GM12878 (cell line): ENCODE data around the gene NEU3. TPM values are rescaled to one million over a fixed set of nuclear protein-coding genes. Genes with fewer than 3 reads are reported as not detected.
"Not testable (repeated sequence)": the region's sequence is repeated elsewhere in the genome, so short reads cannot be mapped to it uniquely, and the experiment has no call there.

Experiments
- ATAC-seq: fragments of 200-7000 bp; cut with Tn5 transposase; 3 replicates; pipeline ENCODE4 v1.9.1; 2020; ENCODE audit warnings: mild to moderate bottlenecking, moderate library complexity
- BruUV-seq: library from RNA; stranded (reverse); fragments of 400-500 nt; replicated peaks from 2 replicates; lab custom pipeline; 2021; lab: Mats Ljungman, UMichigan
- CTCF ChIA-PET: fragments of 300-600 bp; sonication (Branson Sonifier 250); formaldehyde crosslinking; extraction: SDS; loops from one replicate; lab custom pipeline; 2021; ENCODE audit warnings: inconsistent platforms; lab: Yijun Ruan, JAX
- POLR2A ChIA-PET: fragments of 350-600 bp; formaldehyde crosslinking; extraction: SDS; loops from one replicate; lab custom pipeline; 2021; ENCODE audit warnings: inconsistent platforms; lab: Charles Lee
- RAD21 ChIA-PET: fragments of 300-600 bp; sonication (Branson Sonifier 250); formaldehyde crosslinking; loops from one replicate; lab custom pipeline; 2023; ENCODE audit warnings: antibody characterized with exemption; ENCODE audit not compliant: unreplicated experiment; lab: Charles Lee
- SMC1A ChIA-PET: fragments of 300-600 bp; sonication (Branson Sonifier 250); formaldehyde crosslinking; loops from one replicate; lab custom pipeline; 2023; ENCODE audit not compliant: unreplicated experiment, uncharacterized antibody; lab: Charles Lee
- DNase-seq: peaks from one replicate; pipeline ENCODE4 v3.0.0-alpha.2; 2011; ENCODE audit warnings: low read depth, low spot score
- FAIRE-seq: peaks from 3 replicates; lab custom pipeline; 2011; peaks lifted over from hg19 to GRCh38; lab: Jason Lieb, UNC
- H2AFZ ChIP-seq: 2 replicates; pipeline ENCODE4 v1.6.0; 2011; ENCODE audit warnings: low read depth, low read length, control low read depth; ENCODE audit not compliant: control insufficient read depth
- H3K27ac ChIP-seq: 2 replicates; pipeline ENCODE4 v1.5.1; 2011; ENCODE audit warnings: control low read depth; ENCODE audit not compliant: control insufficient read depth, insufficient read depth
- H3K27me3 ChIP-seq, 2 experiments: replicated peaks in 1 of 2; 2 replicates each; pipeline versions ENCODE4 v1.6.0 to v1.6.1; 2011; ENCODE audit warnings: low read length in 1 of 2; ENCODE audit not compliant: control insufficient read depth in 2 of 2, insufficient read depth in 2 of 2
- H3K36me3 ChIP-seq, 2 experiments: 2 replicates each; pipeline ENCODE4 v1.5.1; 2011; ENCODE audit warnings: low read length in 1 of 2; ENCODE audit not compliant: control insufficient read depth in 2 of 2, insufficient read depth in 2 of 2
- H3K4me1 ChIP-seq: 2 replicates; pipeline ENCODE4 v1.6.1; 2011; ENCODE audit warnings: mild to moderate bottlenecking, low read length, moderate library complexity, mixed read lengths; ENCODE audit not compliant: control insufficient read depth, insufficient read depth
- H3K4me2 ChIP-seq: 2 replicates; pipeline ENCODE4 v1.6.0; 2011; ENCODE audit warnings: control low read depth; ENCODE audit not compliant: control insufficient read depth, insufficient read depth
- H3K4me3 ChIP-seq: fragments of 200-600 bp; sonication (generic); 2 replicates; pipeline ENCODE4 v1.5.1; 2016
- H3K79me2 ChIP-seq: 2 replicates; pipeline ENCODE4 v1.6.0; 2011; ENCODE audit warnings: low read length; ENCODE audit not compliant: control insufficient read depth, insufficient read depth
- H3K9ac ChIP-seq: 2 replicates; pipeline ENCODE4 v1.8.0; 2011; ENCODE audit warnings: low read length, control low read depth, mixed read lengths; ENCODE audit not compliant: control insufficient read depth, insufficient read depth
- H3K9me3 ChIP-seq: replicated peaks from 3 replicates; pipeline ENCODE4 v1.5.1; 2011; ENCODE audit warnings: mild to moderate bottlenecking, low read length; ENCODE audit not compliant: control insufficient read depth, insufficient read depth
- H4K20me1 ChIP-seq: 2 replicates; pipeline ENCODE4 v1.6.0; 2011; ENCODE audit not compliant: control insufficient read depth, insufficient read depth
- CBFB ChIP-seq: IDR thresholded peaks from 2 replicates; pipeline ENCODE4 v1.6.1; 2016; ENCODE audit warnings: antibody characterized with exemption, low read depth
- FOS ChIP-seq: IDR thresholded peaks from 3 replicates; pipeline ENCODE4 v1.6.1; 2011; ENCODE audit warnings: borderline replicate concordance; ENCODE audit not compliant: insufficient read length; ENCODE audit errors: extremely low read depth
- HSF1 ChIP-seq: fragments of 150-350 bp; IDR thresholded peaks from 2 replicates; pipeline ENCODE4 v1.6.1; 2014; ENCODE audit warnings: mild to moderate bottlenecking, low read depth, low read length
- POLR2AphosphoS2 ChIP-seq: IDR thresholded peaks from 2 replicates; pipeline ENCODE4 v1.6.1; 2011; ENCODE audit warnings: low read depth, mild to moderate bottlenecking, low read length, improper control_type of control experiment, moderate library complexity
- RB1 ChIP-seq: fragments of 450-650 bp; formaldehyde crosslinking; IDR thresholded peaks from 2 replicates; pipeline ENCODE4 v1.6.1; 2017; ENCODE audit warnings: mild to moderate bottlenecking, borderline replicate concordance
- RBBP5 ChIP-seq: fragments of 200-600 bp; sonication (generic); conservative IDR thresholded peaks from 2 replicates; pipeline ENCODE4 v1.6.1; 2016
- ZBED1 ChIP-seq: IDR thresholded peaks from 2 replicates; pipeline ENCODE4 v1.6.1; 2016; ENCODE audit warnings: borderline replicate concordance
- WGBS: methylation state at CpG from one replicate; pipeline ENCODE4 v1.1.6; 2016; ENCODE audit warnings: low lambda C conversion rate; ENCODE audit not compliant: insufficient replicate concordance, insufficient coverage; ENCODE audit errors: missing lambda C conversion rate; 5-methylcytosine and 5-hydroxymethylcytosine counted together
- in situ Hi-C: fragments of 300-500 bp; cut with MboI; formaldehyde crosslinking; loops from 9 replicates; pipeline ENCODE4 v1.14.3; 2018; ENCODE audit warnings: mixed read lengths
- intact Hi-C: fragments of 100-400 bp; cut with micrococcal nuclease; formaldehyde crosslinking; loops from one replicate; pipeline ENCODE4 v1.14.2; 2022; ENCODE audit not compliant: unreplicated experiment
- polyA plus RNA-seq, 11 experiments: library from polyadenylated mRNA; depleted of rRNA in 4 of 11; unstranded in 6 of 11; stranded (reverse) in 5 of 11; fragments of >200 nt; fragmentation: Nextera tagmentation in 4 of 11; fragmentation: Illumina TruSeq in 1 of 11; extraction: Ambion mirVana in 4 of 11; extraction: Trizol in 1 of 11; gene quantifications; 1 replicate in 1 of 11; 2 replicates in 10 of 11; pipeline versions ENCODE4 v1.2.1 to v1.2.3, GENCODE V29; 2011 to 2016; ENCODE audit warnings: inconsistent platforms in 2 of 11, missing spikeins in 2 of 11, low read depth in 1 of 11
- total RNA-seq, 4 experiments: library from RNA; depleted of rRNA in 3 of 4; stranded (reverse); fragments of >200 nt in 3 of 4; fragmentation: Illumina TruSeq in 1 of 4; extraction: Trizol in 1 of 4; gene quantifications; 2 replicates each; pipeline versions ENCODE4 v1.2.1 to v1.2.3, GENCODE V29; 2013 to 2021

The NEU3 gene
- total and polyA plus RNA-seq, 10 of the 15 experiments (the other 5 are each of a cell fraction or from before 2014, with no cell fraction given) = 2.5 to 20.3 (median 13.4) TPM

- Histone ChIP-seq H3K4me2 (peak overlapping the region; percentile 66), H2AFZ (no peak overlapping the region), H3K27ac (no peak overlapping the region), H3K4me1 (peaks cover 31% of the 10 kb centered on the region), H3K9me3 (no peaks in the 10 kb centered on the region; the same call in 2 of the 3 replicates), H3K4me3 (peak overlapping the region; percentile 13; the same call in 1 of the 2 replicates), H3K79me2 (peaks cover 100% of the 10 kb centered on the region), H3K9ac (peak overlapping the region; percentile 16; the same call in 1 of the 2 replicates), H3K36me3 (peaks cover 0 to 13% of the 10 kb centered on the region in 2 experiments; a peak in 3 of 4 replicates), H4K20me1 (peaks cover 10% of the 10 kb centered on the region; the same call in 1 of the 2 replicates), H3K27me3 (no peaks in the 10 kb centered on the region)
- CTCF ChIA-PET = interaction anchor here (1.0 to 1.2 kb wide), 3 partner anchors 18 to 101 kb away, joined by 3 to 4 read pairs (median 3); no protein-coding TSS in a partner anchor
- no TSS peak for BruUV-seq
- no peak for FAIRE-seq
- no peak for TF ChIP-seq ZBED1
- TF ChIP-seq RBBP5 = no peak
- no peak for TF ChIP-seq HSF1
- TF ChIP-seq POLR2AphosphoS2 = no peak
- TF ChIP-seq RB1 = no peak
- TF ChIP-seq CBFB = no peak
- TF ChIP-seq FOS = no peak
- RAD21 ChIA-PET = interaction anchor here (1.1 kb wide), 1 partner anchor 28 kb away, joined by 5 read pairs; no protein-coding TSS in a partner anchor
- POLR2A ChIA-PET = no interaction called here
- DNase-seq = no peak
- ATAC-seq = peak; percentile 62
- in situ Hi-C loops = no loop called here
- WGBS = 93% methylated on average over 1 of the region's 1 CpG
- intact Hi-C loops = no loop called here
- SMC1A ChIA-PET = interaction anchor here (0.8 to 1.8 kb wide), 6 partner anchors 8 to 185 kb away, joined by 3 to 5 read pairs (median 4); no protein-coding TSS in a partner anchor
Observed at GRCh38 chr11:74957937-74958629, 30.6 kb upstream of the NEU3 start.

- H3K9ac ChIP-seq, DNase-seq, H3K9me3 ChIP-seq, H3K4me3 ChIP-seq, H3K4me2 ChIP-seq, FAIRE-seq, H3K27ac ChIP-seq, H2AFZ ChIP-seq, H3K27me3 ChIP-seq, intact Hi-C loops, BruUV-seq, ATAC-seq, in situ Hi-C loops: not testable (repeated sequence)
- WGBS = 97% methylated on average over 6 of the region's 6 CpGs
- Histone ChIP-seq H3K79me2 (peaks cover 99% of the 10 kb centered on the region), H3K36me3 (peaks cover 0 to 21% of the 10 kb centered on the region in 2 experiments; a peak in 2 of 4 replicates), H4K20me1 (peaks cover 10% of the 10 kb centered on the region; the same call in 1 of the 2 replicates), H3K4me1 (peaks cover 19% of the 10 kb centered on the region)
- SMC1A ChIA-PET = interaction anchor here (0.7 to 1.4 kb wide), 6 partner anchors 10 to 76 kb away, joined by 3 to 4 read pairs (median 3); partner anchors contain the start of genes SPCS2 and XRRA1
- POLR2A ChIA-PET = interaction anchor here (0.9 to 2.0 kb wide), 4 partner anchors 9 to 32 kb away, joined by 3 to 7 read pairs (median 4); partner anchors contain the start of gene NEU3
- RAD21 ChIA-PET = interaction anchor here (1.4 to 1.6 kb wide), 2 partner anchors 9 to 30 kb away, joined by 4 read pairs; no protein-coding TSS in a partner anchor
- CTCF ChIA-PET = interaction anchor here (0.7 to 1.5 kb wide), 3 partner anchors 33 to 288 kb away, joined by 3 to 7 read pairs (median 3); no protein-coding TSS in a partner anchor
Observed at GRCh38 chr11:74960128-74960527, 28.6 kb upstream of the NEU3 start.
